HG03457 (cell line): Measurements from ENCODE around the gene KLF18.
"Not testable (repeated sequence)": the region's sequence is repeated elsewhere in the genome, so short reads cannot be mapped to it uniquely, and the experiment has no call there.

Source experiments
- ATAC-seq: cut with Tn5 transposase; IDR thresholded peaks from one replicate; pipeline ENCODE4 v1.9.1; 2021; ENCODE audit warnings: moderate number of reproducible peaks; ENCODE audit not compliant: unreplicated experiment

Gene KLF18

GRCh38 chr1:44141531-44141930 is at the start of gene KLF18:
KLF18 (minus strand) TSS chr1:44141631; CDS start chr1:44141631, 0 bp downstream.
- no peak for ATAC-seq

DNA sequence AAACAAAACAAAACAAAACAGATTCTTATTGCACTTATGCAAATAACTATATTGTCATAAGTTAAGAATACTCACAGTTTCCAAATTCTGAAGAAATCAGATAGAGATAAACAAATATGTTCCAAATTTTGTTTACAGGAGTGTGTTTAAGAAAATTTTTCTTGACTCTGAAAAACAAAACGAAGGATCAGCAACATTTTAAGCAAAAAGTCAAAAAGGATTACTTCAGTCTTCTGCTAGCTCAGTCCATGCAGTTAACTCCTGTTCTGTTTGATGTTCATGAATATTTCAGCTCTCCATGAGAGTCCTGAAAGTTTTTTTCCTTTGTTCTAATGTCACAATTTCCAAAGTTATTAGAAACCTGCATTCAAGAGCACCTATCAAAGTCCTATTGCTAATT is 33.2 kb upstream of the KLF18 start:
- ATAC-seq, result no peak

DNA sequence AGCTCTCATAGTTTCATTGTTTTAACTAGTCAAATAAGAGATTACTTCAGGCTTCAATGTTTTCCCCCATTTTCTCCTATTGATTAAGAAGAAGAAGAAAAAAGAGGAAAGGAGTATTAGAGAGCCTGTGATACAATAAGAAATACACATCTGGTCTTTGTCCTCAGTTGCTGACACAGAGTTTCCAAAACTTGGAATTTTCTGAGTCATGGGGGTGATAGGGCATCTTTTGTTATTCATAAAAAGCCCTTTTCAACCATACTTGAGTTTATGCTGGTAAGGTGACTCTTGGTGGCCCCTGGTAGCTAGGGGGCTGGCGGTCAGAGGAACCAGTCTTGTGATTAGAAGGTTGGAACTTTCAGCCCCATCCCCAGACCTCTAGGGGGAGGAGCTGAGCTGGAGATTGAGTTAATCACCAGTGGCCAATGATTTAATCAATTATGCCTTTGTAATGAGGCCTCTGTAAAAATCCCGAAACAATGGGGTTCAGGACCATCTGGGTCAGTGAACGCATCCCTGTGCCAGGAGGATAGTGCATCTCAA is 28.9 kb upstream of the KLF18 start:
- no peak for ATAC-seq

DNA sequence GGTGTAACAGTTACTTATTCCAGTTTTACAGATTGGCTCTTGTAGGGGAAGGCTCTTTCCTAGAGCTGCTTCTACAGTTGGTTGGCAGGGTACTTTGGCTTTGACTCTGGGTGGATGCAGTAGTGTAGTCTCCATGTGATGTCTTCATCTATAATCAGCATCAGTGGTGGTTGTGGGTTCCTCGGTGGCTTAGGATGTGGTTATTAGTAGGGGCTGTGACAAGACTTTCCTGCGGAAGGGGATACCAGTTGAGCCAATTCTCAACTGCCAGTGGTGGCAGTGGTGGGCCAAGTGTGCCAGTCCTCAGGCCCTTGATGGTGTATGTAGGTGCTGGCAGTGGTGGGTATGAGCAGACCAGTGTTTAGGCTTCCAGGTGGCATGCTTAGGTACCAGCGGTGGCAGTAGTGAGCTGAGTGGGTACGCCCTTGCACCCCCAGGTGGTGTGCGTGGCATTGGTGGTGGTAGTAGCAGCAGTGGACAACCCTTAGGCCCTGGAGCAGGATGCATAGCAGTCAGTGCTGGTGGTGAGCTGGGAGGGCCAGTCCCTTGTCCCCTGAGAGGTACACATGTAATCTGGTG is 27.2 kb upstream of the KLF18 start:
- ATAC-seq, result no peak

GRCh38 chr1:44161546-44161945 is 20.1 kb upstream of the KLF18 start:
- ATAC-seq, result no peak

- ATAC-seq, result no peak
Measured at GRCh38 chr1:44158871-44159270, 17.4 kb upstream of the KLF18 start.

DNA sequence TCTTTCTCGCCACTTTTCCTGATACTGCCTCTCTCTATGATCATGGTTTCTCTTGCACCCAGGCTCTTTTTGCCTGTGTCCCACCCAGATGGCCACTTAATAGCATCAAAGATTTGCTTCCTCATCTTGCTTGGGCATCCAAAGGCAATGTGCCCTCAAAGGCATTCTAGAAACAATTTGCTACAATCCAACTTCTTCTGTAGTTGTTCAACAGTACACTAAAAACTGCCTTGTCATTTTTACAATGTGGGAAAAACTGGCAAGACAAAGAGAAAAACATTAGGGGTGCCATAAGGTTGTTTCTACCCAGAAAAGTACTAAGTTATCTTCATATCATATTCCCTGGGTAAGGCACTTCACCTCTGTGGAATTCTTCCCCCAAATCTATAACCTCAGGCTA is 16.5 kb upstream of the KLF18 start:
- ATAC-seq, result no peak

- no peak for ATAC-seq
Measured at GRCh38 chr1:44154049-44154448, 12.6 kb upstream of the KLF18 start.

GRCh38 chr1:44152692-44153091 is 11.3 kb upstream of the KLF18 start:
- ATAC-seq, result no peak

GRCh38 chr1:44151808-44152207 is 10.4 kb upstream of the KLF18 start:
- no peak for ATAC-seq

DNA sequence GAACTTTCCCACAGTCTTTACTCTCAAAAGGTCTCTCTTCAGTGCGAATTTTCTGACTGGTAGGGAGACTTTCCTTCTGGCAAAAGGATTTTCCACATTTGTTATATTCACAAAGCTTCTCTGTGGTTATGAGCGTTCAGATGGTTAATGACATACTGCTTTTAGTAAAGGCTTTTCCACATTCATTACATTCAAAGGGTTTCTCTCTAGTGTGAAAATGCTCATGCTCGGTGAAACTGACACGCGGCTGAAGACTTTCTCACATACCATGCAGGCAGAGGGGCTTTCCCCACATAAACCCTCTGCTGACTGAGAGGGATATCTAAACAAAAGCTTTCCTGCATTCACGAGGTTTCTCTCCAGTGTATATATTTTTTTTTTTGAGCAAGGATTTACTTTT is 9.9 kb upstream of the KLF18 start:
- no peak for ATAC-seq

GRCh38 chr1:44147582-44147981 is 6.2 kb upstream of the KLF18 start:
- ATAC-seq, result no peak

DNA sequence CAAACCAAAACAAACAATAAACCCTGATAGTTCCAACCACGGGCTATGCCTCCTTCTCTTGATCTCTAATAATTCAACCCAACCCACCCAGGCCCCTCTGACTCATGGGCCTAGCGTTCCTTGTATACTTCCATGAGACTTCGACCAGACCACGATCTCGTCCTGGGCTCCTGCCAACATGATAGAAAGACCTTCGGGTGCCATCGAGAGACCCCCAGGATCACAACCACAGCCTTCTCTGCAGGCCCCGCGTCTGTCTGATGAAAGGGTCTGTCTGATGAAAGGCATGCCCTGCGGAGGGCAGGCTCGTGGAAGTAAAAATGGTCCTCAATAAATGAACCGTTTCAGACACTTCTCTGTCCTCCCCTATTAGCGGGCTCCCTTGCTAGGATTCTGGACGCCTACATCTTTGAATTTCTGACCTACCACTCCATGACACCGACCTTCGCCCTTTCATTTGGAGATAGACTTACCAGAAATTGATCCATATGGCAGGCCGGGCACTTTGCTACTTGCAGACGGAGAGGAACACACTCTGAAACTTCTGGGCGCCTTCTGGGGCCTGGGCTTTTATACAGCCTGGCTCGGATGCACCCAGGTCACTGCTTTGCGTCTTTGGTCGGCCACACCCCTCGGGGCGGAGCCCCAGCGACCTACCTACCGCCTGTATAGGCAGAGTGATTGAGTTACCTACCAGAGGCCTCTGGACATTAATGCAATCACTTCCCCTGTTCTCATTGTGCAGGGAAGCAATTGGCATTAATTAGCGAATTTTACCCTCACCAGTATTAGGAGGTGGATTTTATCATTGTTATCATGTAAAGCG is 5.3 kb upstream of the KLF18 start:
- no peak for ATAC-seq

DNA sequence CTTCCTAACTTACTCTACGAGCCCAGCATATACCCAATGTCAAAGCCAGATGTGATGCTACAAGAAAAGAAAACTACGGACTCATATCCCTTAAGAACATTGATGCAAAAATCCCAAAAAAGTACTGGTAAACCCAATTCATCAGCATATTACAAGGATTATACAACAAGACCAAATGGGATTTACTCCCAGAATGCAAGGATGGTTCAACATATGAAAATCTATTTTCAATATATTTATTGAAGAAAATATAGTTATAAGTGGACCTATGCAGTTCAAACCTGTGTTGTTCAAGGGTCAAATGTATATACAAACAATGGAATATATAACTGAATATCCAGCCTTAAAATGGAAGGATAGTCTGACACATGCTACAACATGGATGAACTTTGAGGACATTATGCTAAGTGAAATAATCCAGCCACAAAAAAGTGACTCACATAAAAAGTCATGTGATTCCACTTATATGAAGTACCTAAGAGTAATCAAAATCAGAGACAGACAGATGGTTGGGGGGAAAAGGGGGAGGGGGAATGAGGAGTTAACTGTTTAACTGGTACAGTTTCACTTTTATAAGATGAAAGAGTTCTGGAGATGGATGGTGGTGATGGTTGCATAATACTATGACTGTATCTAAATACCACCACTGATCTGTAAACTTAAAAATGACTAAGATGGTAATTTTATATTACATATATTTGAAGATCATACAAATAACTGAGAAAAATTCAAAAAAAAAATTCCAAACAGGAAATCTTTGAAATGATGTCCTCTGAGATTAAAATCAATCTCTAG is 3.7 kb upstream of the KLF18 start:
- ATAC-seq, result no peak

DNA sequence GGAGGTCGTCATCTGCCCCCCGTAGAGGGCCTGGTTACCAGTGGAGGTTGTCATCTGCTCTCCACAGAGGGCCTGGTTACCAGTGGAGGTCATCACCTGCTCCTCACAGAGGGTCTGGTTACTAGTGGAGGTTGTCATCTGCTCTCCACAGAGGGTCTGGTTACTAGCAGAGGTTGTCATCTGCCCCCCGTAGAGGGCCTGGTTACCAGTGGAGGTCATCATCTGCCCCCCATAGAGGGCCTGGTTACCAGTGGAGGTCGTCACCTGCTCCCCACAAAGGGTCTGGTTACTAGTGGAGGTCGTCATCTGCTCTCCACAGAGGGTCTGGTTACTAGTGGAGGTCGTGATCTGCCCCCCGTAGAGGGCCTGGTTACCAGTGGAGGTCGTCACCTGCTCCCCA is 1.9 kb downstream of the KLF18 start:
- ATAC-seq, result not testable (repeated sequence)

- ATAC-seq, result no peak
Measured at GRCh38 chr1:44138239-44138638, 3.2 kb downstream of the KLF18 start.

DNA sequence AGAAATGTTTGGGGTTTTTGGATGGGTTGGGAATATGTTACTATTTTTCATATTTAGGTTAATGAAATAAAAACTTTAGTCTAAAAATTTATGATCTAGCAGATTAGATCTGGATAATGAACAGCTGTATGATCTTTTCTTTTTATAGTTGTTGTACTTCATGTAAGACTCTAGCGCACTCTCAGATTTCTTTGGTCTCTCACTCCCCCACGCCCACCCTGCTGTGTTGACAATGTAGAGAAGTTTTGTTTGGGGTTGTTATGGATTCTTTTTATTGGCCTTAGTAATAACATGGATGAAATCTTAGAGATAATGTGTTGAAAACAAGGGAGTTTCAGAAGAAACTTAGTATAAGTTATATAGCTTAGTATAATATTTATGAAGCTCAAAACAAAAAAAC is 5.5 kb downstream of the KLF18 start:
- no peak for ATAC-seq

- ATAC-seq, result no peak
Measured at GRCh38 chr1:44134071-44134920, 7.1 kb downstream of the KLF18 start.

GRCh38 chr1:44131411-44131810 is 10.0 kb downstream of the KLF18 start:
- no peak for ATAC-seq

- no peak for ATAC-seq
Measured at GRCh38 chr1:44129616-44130500, 11.6 kb downstream of the KLF18 start.
